HG02981 (cell line): Measurements from ENCODE around the gene C16orf87.

Source experiments
- ATAC-seq: cut with Tn5 transposase; IDR thresholded peaks from one replicate; pipeline ENCODE4 v1.9.1; 2021; ENCODE audit warnings: mild to moderate bottlenecking, moderate library complexity; ENCODE audit not compliant: unreplicated experiment

Gene C16orf87

GRCh38 chr16:46844771-46845170 is 13.8 kb upstream of the C16orf87 start:
- no peak for ATAC-seq

GRCh38 chr16:46843898-46844642 is 13.1 kb upstream of the C16orf87 start:
- ATAC-seq, result no peak

GRCh38 chr16:46842192-46842895 is 11.4 kb upstream of the C16orf87 start:
- no peak for ATAC-seq

- no peak for ATAC-seq
These were observed 9.0 kb upstream of the C16orf87 start for GRCh38 chr16:46839986-46840443.

- ATAC-seq, result no peak
These were observed 5.9 kb upstream of the C16orf87 start for GRCh38 chr16:46836534-46837530.

GRCh38 chr16:46833460-46833800 is 2.5 kb upstream of the C16orf87 start:
- no peak for ATAC-seq

- no peak for ATAC-seq
These were observed 1.9 kb upstream of the C16orf87 start for GRCh38 chr16:46832757-46833459.

- ATAC-seq, result peak; percentile 18
These were observed 521 bp downstream of the C16orf87 start for GRCh38 chr16:46830417-46830901.

- no peak for ATAC-seq
These were observed 2.0 kb downstream of the C16orf87 start for GRCh38 chr16:46828943-46829342.

- no peak for ATAC-seq
These were observed 2.7 kb downstream of the C16orf87 start for GRCh38 chr16:46828292-46828691.

- ATAC-seq, result no peak
These were observed 4.3 kb downstream of the C16orf87 start for GRCh38 chr16:46826631-46827030.

- peak; percentile 77 for ATAC-seq
These were observed 8.7 kb downstream of the C16orf87 start for GRCh38 chr16:46822270-46822669.

- no peak for ATAC-seq
These were observed 13.0 kb downstream of the C16orf87 start for GRCh38 chr16:46817961-46818360.

- no peak for ATAC-seq
These were observed 16.2 kb downstream of the C16orf87 start for GRCh38 chr16:46814790-46815189.

GRCh38 chr16:46813611-46814010 is 17.4 kb downstream of the C16orf87 start:
- no peak for ATAC-seq

GRCh38 chr16:46812781-46813540 is 18.0 kb downstream of the C16orf87 start:
- ATAC-seq, result no peak

- ATAC-seq, result no peak
These were observed 19.3 kb downstream of the C16orf87 start for GRCh38 chr16:46811682-46812081.

- ATAC-seq, result peak; percentile 78
These were observed 22.0 kb downstream of the C16orf87 start for GRCh38 chr16:46808997-46809396.

- no peak for ATAC-seq
These were observed 23.6 kb downstream of the C16orf87 start for GRCh38 chr16:46807336-46807735.

- no peak for ATAC-seq
These were observed 27.6 kb downstream of the C16orf87 start for GRCh38 chr16:46803373-46803772.
